HG03354 (cell line): ENCODE measurements around the gene ADCY5.

Experiments
- ATAC-seq: cut with Tn5 transposase; IDR thresholded peaks from one replicate; pipeline ENCODE4 v1.9.1; 2021; ENCODE audit warnings: mild to moderate bottlenecking; ENCODE audit not compliant: unreplicated experiment, poor library complexity, severe bottlenecking

ADCY5 gene

GRCh38 chr3:123285066-123285465 is 163.8 kb downstream of the ADCY5 start:
- no peak for ATAC-seq

GRCh38 chr3:123284399-123285010 is 164.4 kb downstream of the ADCY5 start:
- ATAC-seq = no peak

DNA sequence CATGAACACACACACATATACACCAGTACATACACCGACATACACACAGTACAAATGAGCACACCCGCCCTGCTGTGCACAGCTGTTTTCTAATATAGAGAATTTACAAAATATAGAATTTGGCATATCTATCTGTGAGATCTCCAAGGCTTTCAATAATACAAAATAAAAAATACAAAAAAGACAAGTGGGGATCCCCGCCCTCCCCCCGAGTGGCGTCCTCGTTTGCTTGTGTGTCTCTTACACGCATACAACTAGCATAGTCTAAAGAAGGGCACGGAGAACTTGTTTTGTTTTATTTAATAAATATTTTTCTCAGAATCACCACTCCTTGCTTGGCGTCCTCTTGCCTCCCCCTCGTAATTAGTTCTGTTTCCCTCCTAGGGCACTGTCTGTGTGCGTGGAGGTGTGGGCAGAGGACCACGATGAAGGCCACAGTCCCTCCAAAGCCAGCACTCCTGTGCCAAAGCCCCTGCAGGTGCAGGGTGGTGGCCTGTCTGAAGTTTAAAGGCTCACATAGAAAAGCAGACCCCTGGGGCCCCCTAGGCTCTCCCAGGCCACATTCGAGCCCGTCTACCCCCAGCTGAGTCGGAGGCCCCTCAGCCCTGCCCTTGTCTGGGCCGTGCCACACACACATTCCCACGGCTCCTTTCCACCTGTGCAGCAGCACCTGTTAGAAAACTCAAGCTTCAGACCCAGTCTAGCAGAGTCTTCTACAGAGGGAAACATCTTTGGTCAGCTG is 165.1 kb downstream of the ADCY5 start:
- no peak for ATAC-seq

GRCh38 chr3:123283074-123283473 is 165.8 kb downstream of the ADCY5 start:
- ATAC-seq = no peak

GRCh38 chr3:123282461-123282860 is 166.4 kb downstream of the ADCY5 start:
- no peak for ATAC-seq

- ATAC-seq = no peak
These were observed 167.0 kb downstream of the ADCY5 start for GRCh38 chr3:123281929-123282328.

GRCh38 chr3:123281406-123281805 is 167.5 kb downstream of the ADCY5 start:
- ATAC-seq = no peak

DNA sequence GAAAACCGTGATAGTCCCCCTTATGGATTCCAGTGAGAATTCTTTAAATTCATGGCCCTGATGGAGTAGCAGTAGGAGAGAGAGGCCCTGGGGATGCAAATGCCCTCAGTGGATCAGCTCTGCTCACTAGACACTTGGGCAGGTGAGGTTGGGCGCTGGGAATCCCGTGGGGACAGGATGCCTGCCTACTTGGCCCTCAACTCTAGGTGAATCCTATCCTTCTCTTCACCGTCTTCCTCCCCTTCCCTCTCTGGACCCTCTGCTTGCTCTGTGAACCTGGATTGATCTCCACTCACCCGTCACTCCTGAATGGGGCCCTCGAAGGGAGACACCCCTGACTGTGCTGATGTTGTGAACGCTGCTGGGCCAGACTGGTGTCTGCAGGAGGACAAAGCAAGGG is 169.8 kb downstream of the ADCY5 start:
- no peak for ATAC-seq

DNA sequence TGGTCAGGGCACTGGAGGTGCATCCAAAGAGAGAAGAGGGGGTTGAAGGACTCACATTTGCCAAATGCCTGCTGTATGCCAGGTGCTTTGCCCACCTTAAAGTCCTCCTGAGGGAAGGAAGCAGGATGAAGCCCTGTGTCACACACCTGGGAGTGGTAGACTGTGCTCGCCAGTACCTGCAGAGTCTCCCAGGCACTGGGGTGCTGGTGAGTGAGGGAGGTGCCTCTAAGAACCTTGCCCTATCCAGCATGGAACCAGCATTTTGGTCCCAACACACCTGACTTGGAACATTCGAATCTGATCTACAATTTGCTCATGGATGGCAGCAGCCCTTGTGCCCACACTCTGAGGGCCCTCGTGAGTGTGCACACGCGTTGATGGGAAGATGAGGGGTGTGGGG is 170.4 kb downstream of the ADCY5 start:
- no peak for ATAC-seq

DNA sequence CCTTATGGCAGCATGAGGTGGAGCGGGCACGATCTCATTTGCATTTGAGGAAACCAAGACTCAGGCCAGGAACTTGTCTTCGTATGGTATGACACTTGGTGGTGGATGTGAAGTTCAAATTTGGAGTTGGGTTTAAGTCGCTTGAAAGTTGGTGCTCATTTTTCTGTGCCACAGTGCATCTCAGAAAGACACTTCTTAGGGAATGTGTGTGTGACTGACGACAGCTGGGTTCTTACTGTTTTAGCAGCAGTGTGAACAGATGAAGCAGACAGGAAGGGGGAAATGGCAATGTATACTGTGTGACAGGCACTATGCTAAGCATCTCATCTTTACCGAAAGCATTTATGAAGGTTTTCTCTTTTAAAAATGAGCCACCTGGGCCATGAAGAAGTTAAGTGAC is 171.8 kb downstream of the ADCY5 start:
- ATAC-seq = no peak

GRCh38 chr3:123276346-123277006 is 172.4 kb downstream of the ADCY5 start:
- no peak for ATAC-seq

DNA sequence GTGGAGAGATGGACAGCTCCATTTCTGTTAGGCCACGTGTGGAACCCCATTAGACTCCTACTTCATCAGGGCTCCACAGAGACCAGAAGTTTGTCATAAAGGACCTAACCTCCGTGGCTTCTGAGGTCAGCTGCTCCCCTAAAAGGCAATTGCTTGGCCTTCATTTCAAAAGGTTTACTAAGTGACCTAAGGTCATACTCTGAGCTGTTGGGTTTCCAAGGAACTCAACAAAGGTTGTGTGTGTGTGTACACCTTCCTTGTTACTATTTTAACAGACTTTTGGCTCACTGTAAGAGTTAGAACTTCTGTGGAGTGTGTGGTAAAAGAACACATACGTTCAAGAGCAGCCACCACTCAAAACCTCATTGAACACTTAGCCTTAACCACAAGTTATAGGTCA is 173.2 kb downstream of the ADCY5 start:
- ATAC-seq = no peak

DNA sequence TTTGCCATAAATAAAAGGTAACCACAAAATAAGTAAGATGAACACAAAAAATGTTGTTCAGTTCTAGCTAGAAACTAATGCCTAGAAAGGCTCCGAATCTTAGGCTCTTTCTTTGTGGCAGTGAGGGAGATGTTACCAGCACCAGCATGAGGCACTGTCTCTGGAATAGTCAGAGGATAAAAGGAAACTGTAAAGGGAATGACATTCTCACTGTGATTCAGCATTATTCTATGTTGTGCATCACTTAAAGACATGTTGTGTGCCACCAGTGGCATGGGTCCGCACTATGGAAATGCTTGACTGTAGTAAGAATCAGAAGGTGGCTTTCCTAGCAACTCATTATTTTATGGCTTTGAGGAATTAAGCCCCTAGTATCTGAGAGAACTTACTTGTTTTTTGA is 176.3 kb downstream of the ADCY5 start:
- ATAC-seq = no peak

- no peak for ATAC-seq
These were observed 177.3 kb downstream of the ADCY5 start for GRCh38 chr3:123271466-123272159.

DNA sequence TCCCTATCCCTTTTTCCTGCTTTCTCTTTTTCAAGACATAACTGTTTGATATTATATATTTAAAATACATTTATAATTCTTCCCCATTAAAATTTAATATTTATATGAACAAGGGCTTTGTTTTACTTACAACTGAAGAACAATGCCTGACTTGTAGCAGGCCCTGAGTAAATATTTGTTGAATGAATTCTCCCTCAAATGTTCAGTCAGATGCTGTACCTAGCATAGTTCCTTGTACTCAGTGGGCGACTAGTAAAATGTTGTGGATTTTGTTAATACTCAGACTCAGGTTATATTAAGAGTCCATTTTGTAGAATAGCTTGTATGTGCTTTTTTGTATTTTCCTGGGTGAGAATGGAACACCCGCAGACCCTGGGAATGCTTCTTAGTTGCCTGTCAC is 178.1 kb downstream of the ADCY5 start:
- ATAC-seq = no peak

DNA sequence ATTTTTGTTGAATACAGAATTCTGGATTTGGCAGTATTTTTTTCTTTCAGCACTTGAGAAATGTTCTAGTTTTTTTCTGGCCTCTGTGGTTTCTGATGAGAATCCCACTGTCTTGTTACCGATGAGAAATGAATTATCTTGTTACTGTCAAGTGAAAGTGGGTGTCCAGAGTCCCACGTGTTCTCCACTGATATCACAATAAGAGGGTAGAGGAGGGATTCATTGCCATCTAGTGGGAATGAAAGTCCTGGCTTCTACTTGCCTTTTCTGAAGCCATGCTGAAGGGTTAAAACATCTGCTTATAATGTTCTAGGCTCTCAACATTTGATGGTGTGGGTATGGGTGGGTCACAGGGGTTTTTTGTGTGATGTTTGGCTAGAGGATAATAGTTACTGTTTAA is 181.1 kb downstream of the ADCY5 start:
- ATAC-seq = no peak

DNA sequence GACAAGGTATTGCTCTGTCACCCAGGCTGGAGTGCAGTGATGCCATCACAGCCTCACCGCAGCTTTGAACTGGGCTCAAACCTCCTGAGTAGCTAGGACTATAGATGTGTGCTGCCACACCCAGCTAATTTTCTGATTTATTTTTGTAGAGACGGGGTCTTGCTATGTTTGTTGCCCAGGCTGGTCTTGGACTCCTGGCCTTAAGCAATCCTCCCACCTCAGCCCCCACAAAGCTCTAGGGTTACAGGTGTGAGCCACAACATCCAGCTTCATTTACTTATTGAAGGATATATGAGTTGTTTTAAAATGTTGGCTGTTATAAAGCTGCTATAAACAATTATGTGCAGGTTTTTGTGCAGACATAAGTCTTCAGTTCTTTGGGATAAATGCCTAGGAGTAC is 184.9 kb downstream of the ADCY5 start:
- no peak for ATAC-seq

DNA sequence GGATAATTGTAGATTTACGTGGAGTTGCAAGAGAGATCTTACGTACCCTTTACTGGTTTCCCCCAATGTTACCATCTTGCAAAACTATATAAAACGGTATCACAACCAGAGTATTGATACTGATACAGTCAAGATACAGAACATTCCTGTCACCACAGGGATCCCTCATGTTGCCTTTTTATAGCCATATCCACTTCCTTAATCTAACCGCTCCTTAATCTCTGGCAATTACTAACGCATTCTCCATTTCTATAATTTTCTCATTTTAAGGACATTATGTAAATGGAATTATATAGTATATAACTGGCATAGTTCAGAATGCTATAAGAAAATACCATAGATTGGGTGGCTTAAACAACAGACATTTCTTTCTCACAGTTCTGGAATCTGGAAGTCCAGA is 186.0 kb downstream of the ADCY5 start:
- no peak for ATAC-seq

DNA sequence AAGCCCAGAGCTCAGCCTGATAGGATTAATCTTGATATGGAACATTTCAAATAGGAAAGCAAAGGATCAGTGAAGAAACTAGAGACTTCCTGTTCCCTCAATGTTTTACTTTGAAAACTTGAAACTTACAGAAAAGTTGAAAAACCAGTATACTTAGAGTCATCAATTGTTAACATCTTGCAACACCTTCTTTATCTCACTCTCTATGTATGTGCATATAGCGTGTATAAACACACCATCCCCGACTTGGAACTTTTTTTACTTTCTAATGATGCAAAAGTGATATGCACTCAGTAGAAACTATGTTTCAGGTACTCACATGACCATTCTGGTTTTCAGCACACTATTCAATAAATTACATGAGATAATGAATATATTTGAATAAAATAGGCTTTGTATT is 186.7 kb downstream of the ADCY5 start:
- no peak for ATAC-seq

- no peak for ATAC-seq
These were observed 187.2 kb downstream of the ADCY5 start for GRCh38 chr3:123261666-123262065.
